Panc1 (cell line): ENCODE results near the gene SMIM43. TPM values are rescaled to one million over a fixed set of nuclear protein-coding genes. Genes with fewer than 3 reads are reported as not detected.

Experiments used
- ATAC-seq: fragments of 200-7000 bp; cut with Tn5 transposase; 2 replicates; pipeline ENCODE4 v1.9.1; 2020; ENCODE audit warnings: mild to moderate bottlenecking, moderate library complexity
- Bru-seq: library from RNA; stranded (reverse); fragments of 400-500 nt; gene quantifications from one replicate; lab custom pipeline; 2021; lab: Mats Ljungman, UMichigan
- BruChase-seq, 2 experiments: library from RNA; stranded (reverse); fragments of 400-500 nt; gene quantifications; one replicate each; lab custom pipeline; 2021; lab: Mats Ljungman, UMichigan
- BruUV-seq: library from RNA; stranded (reverse); fragments of 400-500 nt; replicated peaks from 2 replicates; lab custom pipeline; 2021; lab: Mats Ljungman, UMichigan
- CTCF ChIA-PET: fragments of 300-600 bp; sonication (Branson Sonifier 250); formaldehyde crosslinking; loops from one replicate; lab custom pipeline; 2022; ENCODE audit warnings: antibody characterized with exemption; lab: Charles Lee
- POLR2A ChIA-PET: fragments of 300-600 bp; sonication (Branson Sonifier 250); formaldehyde crosslinking; loops from one replicate; lab custom pipeline; 2022; ENCODE audit warnings: antibody characterized with exemption; lab: Charles Lee
- DNase-seq: peaks from one replicate; pipeline ENCODE4 v3.0.0-alpha.2; 2010; ENCODE audit warnings: low read depth, low spot score
- H3K27ac ChIP-seq: 2 replicates; pipeline ENCODE4 v1.5.1; 2011; ENCODE audit warnings: mild to moderate bottlenecking, low read length, inconsistent platforms
- H3K27me3 ChIP-seq: fragments of 200-500 bp; sonication (Bioruptor generic); 2 replicates; pipeline ENCODE4 v1.6.0; 2014; ENCODE audit warnings: low read length, inconsistent platforms; ENCODE audit not compliant: control insufficient read depth, insufficient read depth
- H3K36me3 ChIP-seq: fragments of 200-500 bp; sonication (Bioruptor generic); 2 replicates; pipeline ENCODE4 v1.5.1; 2014; ENCODE audit warnings: inconsistent platforms, mild to moderate bottlenecking, low read length, moderate library complexity; ENCODE audit not compliant: control insufficient read depth, insufficient read depth
- H3K4me1 ChIP-seq: 2 replicates; pipeline ENCODE4 v1.5.1; 2011; ENCODE audit warnings: inconsistent platforms, mild to moderate bottlenecking, low read length, moderate library complexity; ENCODE audit not compliant: control insufficient read depth, insufficient read depth
- H3K4me3 ChIP-seq, 2 experiments: 2 replicates each; pipeline ENCODE4 v1.5.1; 2011 to 2012; ENCODE audit warnings: low read depth in 2 of 2, low read length in 2 of 2, mild to moderate bottlenecking in 2 of 2, inconsistent platforms in 1 of 2, moderate library complexity in 1 of 2
- H3K9me3 ChIP-seq: fragments of 200-500 bp; sonication (Bioruptor generic); 2 replicates; pipeline ENCODE4 v1.5.1; 2014; ENCODE audit warnings: low read depth, mild to moderate bottlenecking, inconsistent platforms, low read length, moderate library complexity; ENCODE audit not compliant: control insufficient read depth, insufficient read depth
- CTCF ChIP-seq: fragments of 450-650 bp; IDR thresholded peaks from 2 replicates; pipeline ENCODE4 v1.5.1; 2017; ENCODE audit warnings: mild to moderate bottlenecking
- POLR2AphosphoS5 ChIP-seq: IDR thresholded peaks from 2 replicates; pipeline ENCODE4 v1.6.1; 2012; ENCODE audit warnings: mild to moderate bottlenecking, low read depth, low read length, moderate library complexity
- SIN3A ChIP-seq: IDR thresholded peaks from 2 replicates; pipeline ENCODE4 v1.6.1; 2012; ENCODE audit warnings: low read depth, mild to moderate bottlenecking, low read length, moderate library complexity, borderline replicate concordance; ENCODE audit not compliant: insufficient read depth
- TCF7L2 ChIP-seq: IDR thresholded peaks from 2 replicates; pipeline ENCODE4 v1.6.1; 2011; ENCODE audit warnings: mild to moderate bottlenecking, low read depth, low read length, inconsistent platforms
- in situ Hi-C: cut with HindIII; loops from 2 replicates; pipeline ENCODE4 v1.10.0; 2016; ENCODE audit warnings: low sequenced_read_pairs, low pct_unique_long_range_greater_than_20kb
- intact Hi-C: fragments of 100-400 bp; cut with micrococcal nuclease; formaldehyde crosslinking; loops from one replicate; pipeline ENCODE4 v1.10.0; 2022; ENCODE audit not compliant: unreplicated experiment
- long read RNA-seq: library from polyadenylated mRNA; unstranded; transcript quantifications from one replicate; pipeline ENCODE4 v2.0.0, GENCODE V29; 2021; ENCODE audit not compliant: unreplicated experiment
- polyA plus RNA-seq: library from polyadenylated mRNA; unstranded; fragments of >200 nt; gene quantifications from one replicate; pipeline ENCODE4 v1.2.1, GENCODE V29; 2012; ENCODE audit warnings: missing spikeins; ENCODE audit not compliant: insufficient read length
- total RNA-seq: library from RNA; stranded (reverse); gene quantifications from one replicate; pipeline ENCODE4 v1.2.1, GENCODE V29; 2021; ENCODE audit not compliant: unreplicated experiment
- TF ChIP-seq, protein P1 (sequence below), 2 experiments: IDR thresholded peaks; 2 replicates each; pipeline ENCODE4 v1.6.1; 2011 to 2012; ENCODE audit warnings: low read depth in 2 of 2, control low read depth in 1 of 2, low read length in 1 of 2, mild to moderate bottlenecking in 1 of 2, moderate library complexity in 1 of 2; ENCODE audit not compliant: insufficient read depth in 1 of 2

The SMIM43 gene
- total RNA-seq (not detected), Bru-seq, nascent RNA (percentile 10 among the genes with signal in this experiment), BruChase-seq, experiment 1, labeled RNA remaining after a 2-hour chase (not detected), BruChase-seq, experiment 2, labeled RNA remaining after a 6-hour chase (not detected)
- not detected for polyA plus RNA-seq
- long read RNA-seq, result 0 reads

DNA sequence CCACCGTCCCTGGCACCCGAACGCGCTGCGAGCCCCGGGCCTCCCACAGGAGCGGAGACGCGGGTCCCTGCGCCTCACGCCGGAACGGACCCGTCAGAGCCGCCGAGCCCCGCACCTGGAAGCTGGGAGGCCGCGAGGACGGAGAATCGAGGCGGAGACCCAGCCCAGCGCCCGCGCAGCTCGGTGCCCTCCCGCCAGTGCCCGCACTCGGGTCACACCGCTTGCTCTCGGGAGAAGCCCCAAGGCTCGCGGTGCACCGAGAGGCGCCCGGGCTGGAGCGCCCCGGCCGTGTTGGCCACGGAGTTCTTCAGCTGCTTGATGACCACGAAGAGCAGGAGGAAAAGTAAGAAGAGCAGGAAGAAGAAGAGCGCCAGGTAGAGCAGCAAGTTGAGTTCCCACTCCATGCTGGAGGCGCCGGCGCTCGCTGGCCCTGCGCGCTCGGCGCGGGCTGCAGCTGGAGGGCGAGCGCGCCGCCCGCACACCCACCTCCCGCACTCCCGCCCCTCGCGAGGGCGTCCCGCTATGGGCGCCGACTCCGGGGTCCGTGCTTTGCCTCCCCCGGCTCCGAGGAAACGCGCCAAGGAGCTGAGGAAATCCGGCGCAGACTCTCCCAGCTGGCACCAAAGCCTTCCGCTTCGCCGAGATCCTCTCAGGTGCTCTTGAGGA is at the start of gene SMIM43:
TSS of gene SMIM43 (minus strand) at position 463 of the 666 bp plus-strand sequence. CDS start at position 404, 59 bp downstream.
- ChIA-PET POLR2A (no interaction called here), CTCF (no interaction called here)
- no peaks in the 10 kb centered on the region for H3K36me3 ChIP-seq
- no TSS peak for BruUV-seq
- DNase-seq (no peak), ATAC-seq (no peak; the same call in 1 of the 2 replicates)
- H3K4me3 ChIP-seq, result peak within 1 kb of the TSS in 1 of 2 experiments; percentile 34; a peak in 2 of 4 replicates
- H3K27ac ChIP-seq, result no peak within 1 kb of the TSS
- TF ChIP-seq CTCF (no peak), TCF7L2 (no peak), POLR2AphosphoS5 (no peak), SIN3A (no peak)
- TF ChIP-seq, protein P1, sequence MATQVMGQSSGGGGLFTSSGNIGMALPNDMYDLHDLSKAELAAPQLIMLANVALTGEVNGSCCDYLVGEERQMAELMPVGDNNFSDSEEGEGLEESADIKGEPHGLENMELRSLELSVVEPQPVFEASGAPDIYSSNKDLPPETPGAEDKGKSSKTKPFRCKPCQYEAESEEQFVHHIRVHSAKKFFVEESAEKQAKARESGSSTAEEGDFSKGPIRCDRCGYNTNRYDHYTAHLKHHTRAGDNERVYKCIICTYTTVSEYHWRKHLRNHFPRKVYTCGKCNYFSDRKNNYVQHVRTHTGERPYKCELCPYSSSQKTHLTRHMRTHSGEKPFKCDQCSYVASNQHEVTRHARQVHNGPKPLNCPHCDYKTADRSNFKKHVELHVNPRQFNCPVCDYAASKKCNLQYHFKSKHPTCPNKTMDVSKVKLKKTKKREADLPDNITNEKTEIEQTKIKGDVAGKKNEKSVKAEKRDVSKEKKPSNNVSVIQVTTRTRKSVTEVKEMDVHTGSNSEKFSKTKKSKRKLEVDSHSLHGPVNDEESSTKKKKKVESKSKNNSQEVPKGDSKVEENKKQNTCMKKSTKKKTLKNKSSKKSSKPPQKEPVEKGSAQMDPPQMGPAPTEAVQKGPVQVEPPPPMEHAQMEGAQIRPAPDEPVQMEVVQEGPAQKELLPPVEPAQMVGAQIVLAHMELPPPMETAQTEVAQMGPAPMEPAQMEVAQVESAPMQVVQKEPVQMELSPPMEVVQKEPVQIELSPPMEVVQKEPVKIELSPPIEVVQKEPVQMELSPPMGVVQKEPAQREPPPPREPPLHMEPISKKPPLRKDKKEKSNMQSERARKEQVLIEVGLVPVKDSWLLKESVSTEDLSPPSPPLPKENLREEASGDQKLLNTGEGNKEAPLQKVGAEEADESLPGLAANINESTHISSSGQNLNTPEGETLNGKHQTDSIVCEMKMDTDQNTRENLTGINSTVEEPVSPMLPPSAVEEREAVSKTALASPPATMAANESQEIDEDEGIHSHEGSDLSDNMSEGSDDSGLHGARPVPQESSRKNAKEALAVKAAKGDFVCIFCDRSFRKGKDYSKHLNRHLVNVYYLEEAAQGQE (IDR thresholded peaks at IDR 0.05; ENCODE audit: insufficient read depth in 1 of 2, low read depth in 2 of 2, low read length in 1 of 2), result no peak
- no peaks in the 10 kb centered on the region for H3K9me3 ChIP-seq
- peaks cover 7% of the 10 kb centered on the region for H3K27me3 ChIP-seq
- no peaks in the 10 kb centered on the region for H3K4me1 ChIP-seq
- intact Hi-C loops (no loop called here), in situ Hi-C loops (no loop called here)

GRCh38 chr4:121814756-121815155 is 49.8 kb upstream of the SMIM43 start:
- H3K9me3 ChIP-seq, result no peaks in the 10 kb centered on the region
- ATAC-seq (no peak), DNase-seq (no peak)
- H3K4me1 ChIP-seq, result no peaks in the 10 kb centered on the region
- CTCF ChIA-PET, result no interaction called here
- intact Hi-C loops, result no loop called here
- no peaks in the 10 kb centered on the region for H3K27me3 ChIP-seq
- no peak overlapping the region for H3K27ac ChIP-seq
- H3K4me3 ChIP-seq, result no peak overlapping the region
- POLR2A ChIA-PET, result no interaction called here
- BruUV-seq, result no TSS peak
- in situ Hi-C loops, result no loop called here
- H3K36me3 ChIP-seq, result peaks cover 63% of the 10 kb centered on the region
- TF ChIP-seq CTCF (no peak), SIN3A (no peak), TCF7L2 (no peak), POLR2AphosphoS5 (no peak)
- TF ChIP-seq, protein P1 (IDR thresholded peaks at IDR 0.05; ENCODE audit: insufficient read depth in 1 of 2, low read depth in 2 of 2, low read length in 1 of 2), result no peak
